A549 (cell line): Measurements from ENCODE around the gene GRIK4. TPM values are rescaled to one million over a fixed set of nuclear protein-coding genes. Genes with fewer than 3 reads are reported as not detected.
"Not testable (repeated sequence)": the region's sequence is repeated elsewhere in the genome, so short reads cannot be mapped to it uniquely, and the experiment has no call there.

ENCODE experiments used
- ATAC-seq, 2 experiments: fragments of 200-7000 bp in 1 of 2; fragments of >200 bp in 1 of 2; cut with Nextera tagmentation in 1 of 2; cut with Tn5 transposase in 1 of 2; 3 replicates each; pipeline versions ENCODE4 v1.8.0 to v1.9.1; 2018 to 2020; ENCODE audit warnings: mild to moderate bottlenecking in 1 of 2, moderate library complexity in 1 of 2
- CTCF ChIA-PET: fragments of 300-600 bp; sonication (Branson Sonifier 250); formaldehyde crosslinking; extraction: SDS; loops from one replicate; lab custom pipeline; 2021; ENCODE audit warnings: antibody characterized with exemption, inconsistent platforms; lab: Yijun Ruan, JAX
- POLR2A ChIA-PET: fragments of 350-600 bp; formaldehyde crosslinking; extraction: SDS; loops from one replicate; lab custom pipeline; 2021; ENCODE audit warnings: antibody characterized with exemption, inconsistent platforms; lab: Yijun Ruan, JAX
- DNase-seq, 2 experiments: peaks; one replicate each; pipeline versions ENCODE4 v3.0.0 to v3.0.0-alpha.2; 2011 to 2016; ENCODE audit warnings: low read depth in 1 of 2, low spot score in 1 of 2
- FAIRE-seq: peaks from 2 replicates; lab custom pipeline; 2011; peaks lifted over from hg19 to GRCh38; lab: Jason Lieb, UNC
- H3K27ac ChIP-seq, 2 experiments: fragments of >200 bp; sonication (Bioruptor Twin); formaldehyde crosslinking; 3 replicates each; pipeline ENCODE4 v1.5.1; 2016 to 2017
- H3K4me1 ChIP-seq: fragments of >200 bp; sonication (Bioruptor Twin); formaldehyde crosslinking; 3 replicates; pipeline ENCODE4 v1.6.1; 2016
- H3K4me2 ChIP-seq: fragments of >200 bp; sonication (Bioruptor Twin); formaldehyde crosslinking; 3 replicates; pipeline ENCODE4 v1.6.1; 2016
- H3K4me3 ChIP-seq: fragments of >200 bp; sonication (Bioruptor Twin); formaldehyde crosslinking; 3 replicates; pipeline ENCODE4 v1.5.1; 2016
- H3K9me3 ChIP-seq: fragments of >200 bp; sonication (Bioruptor Twin); formaldehyde crosslinking; 3 replicates; pipeline ENCODE4 v1.6.1; 2016
- FOSL2 ChIP-seq, 2 experiments: fragments of 450-650 bp in 1 of 2; fragments of >200 bp in 1 of 2; sonication (Bioruptor Twin) in 1 of 2; formaldehyde crosslinking; IDR thresholded peaks; 2 replicates each; pipeline versions ENCODE4 v1.5.0 to v1.6.1; 2016 to 2020; ENCODE audit warnings: mild to moderate bottlenecking in 1 of 2, moderate library complexity in 1 of 2
- HOXB5 ChIP-seq: fragments of 250-450 bp; sonication (Bioruptor Pico); IDR thresholded peaks from 2 replicates; pipeline ENCODE4 v1.5.0; 2020; ENCODE audit warnings: mild to moderate bottlenecking, moderate library complexity
- JUN ChIP-seq, 2 experiments: fragments of >200 bp; sonication (Bioruptor Twin); formaldehyde crosslinking; IDR thresholded peaks; 2 replicates in 1 of 2; 3 replicates in 1 of 2; pipeline ENCODE4 v1.6.1; 2016 to 2017
- JUNB ChIP-seq: fragments of >200 bp; sonication (Bioruptor Twin); formaldehyde crosslinking; IDR thresholded peaks from 2 replicates; pipeline ENCODE4 v1.6.1; 2016
- NPAS2 ChIP-seq: fragments of 250-450 bp; sonication (Bioruptor Pico); IDR thresholded peaks from 2 replicates; pipeline ENCODE4 v1.8.0; 2022; ENCODE audit warnings: mild to moderate bottlenecking, moderate library complexity, borderline replicate concordance
- PHF8 ChIP-seq: fragments of 200-600 bp; sonication (generic); IDR thresholded peaks from 2 replicates; pipeline ENCODE4 v1.6.1; 2016; ENCODE audit warnings: low read depth, mild to moderate bottlenecking, antibody characterized with exemption, moderate library complexity, borderline replicate concordance
- RARB ChIP-seq: fragments of 250-450 bp; sonication (Bioruptor Pico); IDR thresholded peaks from 2 replicates; pipeline ENCODE4 v1.8.0; 2021; ENCODE audit warnings: mild to moderate bottlenecking, moderate library complexity
- RFX5 ChIP-seq: fragments of 450-650 bp; IDR thresholded peaks from 2 replicates; pipeline ENCODE4 v1.7.1; 2014; ENCODE audit warnings: antibody characterized with exemption, mild to moderate bottlenecking, moderate library complexity
- TFCP2L1 ChIP-seq: fragments of 250-450 bp; sonication (Bioruptor Pico); IDR thresholded peaks from 2 replicates; pipeline ENCODE4 v1.5.0; 2021; ENCODE audit warnings: mild to moderate bottlenecking
- ZFP36 ChIP-seq: fragments of 450-650 bp; IDR thresholded peaks from 2 replicates; pipeline ENCODE4 v1.6.1; 2014; ENCODE audit warnings: borderline replicate concordance; ENCODE audit not compliant: partially characterized antibody
- WGBS: methylation state at CpG from one replicate; pipeline ENCODE4 v1.1.6; 2017; ENCODE audit errors: missing lambda C conversion rate; 5-methylcytosine and 5-hydroxymethylcytosine counted together
- polyA plus RNA-seq, 4 experiments: library from polyadenylated mRNA; depleted of rRNA in 3 of 4; stranded (reverse); fragments of >200 nt; fragmentation: RNase III in 1 of 4; extraction: RNeasy Plus Mini Kit Qiagen cat#74134 plus additional on column Dnase treatment in 1 of 4; gene quantifications; 2 replicates in 3 of 4; 3 replicates in 1 of 4; pipeline ENCODE4 v1.2.3, GENCODE V29; 2011 to 2017
- TF ChIP-seq, protein P1 (sequence below): fragments of >200 bp; sonication (Bioruptor Twin); formaldehyde crosslinking; IDR thresholded peaks from 3 replicates; pipeline ENCODE4 v1.5.1; 2016
- TF ChIP-seq, protein P2 (sequence below): fragments of >200 bp; sonication (Bioruptor Twin); formaldehyde crosslinking; IDR thresholded peaks from 3 replicates; pipeline ENCODE4 v1.6.1; 2016

The GRIK4 gene
- polyA plus RNA-seq, 2 of the 4 experiments (the other 2 are of a cell fraction): 0.01 TPM; not detected in 1

DNA sequence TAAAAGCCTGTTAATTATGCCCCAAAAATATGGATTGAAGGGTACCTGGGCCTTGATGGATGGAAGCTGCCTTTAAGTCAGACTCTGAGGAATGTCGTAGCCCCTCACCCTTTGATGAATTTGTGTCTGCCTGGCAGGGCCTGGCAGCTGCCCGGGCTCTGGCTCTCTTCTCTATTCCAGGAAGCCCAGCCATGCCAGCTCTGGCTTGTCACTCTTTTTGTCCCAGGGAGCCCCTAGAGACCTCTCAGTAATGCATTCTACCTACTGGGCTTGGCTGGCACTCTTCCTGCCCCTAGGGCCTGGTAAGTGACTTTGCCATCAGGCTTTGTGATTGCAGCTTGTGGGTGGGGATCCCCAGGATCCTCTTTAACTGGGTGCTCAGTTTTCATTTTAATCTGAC lies 103.8 kb downstream of the GRIK4 start:
- Histone ChIP-seq H3K4me1 (peaks cover 16% of the 10 kb centered on the region), H3K27ac (no peak overlapping the region), H3K9me3 (peaks cover 10% of the 10 kb centered on the region; the same call in 1 of the 3 replicates), H3K4me2 (no peak overlapping the region), H3K4me3 (no peak overlapping the region)
- FAIRE-seq (no peak), ATAC-seq (no peak), DNase-seq (no peak)
- ChIA-PET POLR2A (no interaction called here), CTCF (interaction anchor here (1.0 to 1.2 kb wide), 2 partner anchors 13 to 69 kb away, joined by 3 to 4 read pairs; no protein-coding TSS in a partner anchor)
- 78% methylated on average over 2 of the region's 2 CpGs for WGBS
- no peak for TF ChIP-seq PHF8
- TF ChIP-seq FOSL2 (IDR thresholded peaks at IDR 0.05): no peak
- no peak for TF ChIP-seq FOSL2 (CRISPR knock-in tag; IDR thresholded peaks at IDR 0.05)
- no peak for TF ChIP-seq RARB (CRISPR knock-in tag)
- TF ChIP-seq JUNB: no peak
- TF ChIP-seq JUN (IDR thresholded peaks at IDR 0.05): no peak
- no peak for TF ChIP-seq NPAS2 (CRISPR knock-in tag)
- no peak for TF ChIP-seq TFCP2L1 (CRISPR knock-in tag)

DNA sequence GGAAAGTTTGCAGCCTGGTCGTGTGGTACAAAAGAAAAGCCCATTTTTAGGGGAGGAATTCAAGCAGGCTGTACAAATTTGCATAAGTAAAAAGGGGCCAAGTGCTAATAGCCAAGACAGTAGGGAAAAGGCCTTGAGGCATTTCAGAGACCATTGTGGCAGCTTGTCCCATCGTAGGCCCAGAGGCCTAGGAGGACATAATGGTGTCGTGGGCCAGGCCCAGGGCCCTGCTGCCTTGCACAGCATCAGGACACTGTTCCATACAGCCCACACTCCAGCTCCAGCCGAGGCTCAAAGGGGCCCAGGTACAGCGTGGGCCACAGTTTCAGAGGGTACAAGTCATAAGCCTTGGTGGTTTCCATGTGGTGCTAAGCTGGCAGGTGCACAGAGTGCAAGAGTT lies 106.9 kb downstream of the GRIK4 start:
- H3K4me1 ChIP-seq: peaks cover 5% of the 10 kb centered on the region; the same call in 2 of the 3 replicates
- H3K27ac ChIP-seq: no peak overlapping the region
- no peak for ATAC-seq
- 41% methylated on average over 3 of the region's 5 CpGs for WGBS
- DNase-seq: no peak
- no peak overlapping the region for H3K4me3 ChIP-seq
- CTCF ChIA-PET: no interaction called here
- FAIRE-seq: no peak
- H3K4me2 ChIP-seq: no peak overlapping the region
- POLR2A ChIA-PET: no interaction called here
- TF ChIP-seq, protein P1, sequence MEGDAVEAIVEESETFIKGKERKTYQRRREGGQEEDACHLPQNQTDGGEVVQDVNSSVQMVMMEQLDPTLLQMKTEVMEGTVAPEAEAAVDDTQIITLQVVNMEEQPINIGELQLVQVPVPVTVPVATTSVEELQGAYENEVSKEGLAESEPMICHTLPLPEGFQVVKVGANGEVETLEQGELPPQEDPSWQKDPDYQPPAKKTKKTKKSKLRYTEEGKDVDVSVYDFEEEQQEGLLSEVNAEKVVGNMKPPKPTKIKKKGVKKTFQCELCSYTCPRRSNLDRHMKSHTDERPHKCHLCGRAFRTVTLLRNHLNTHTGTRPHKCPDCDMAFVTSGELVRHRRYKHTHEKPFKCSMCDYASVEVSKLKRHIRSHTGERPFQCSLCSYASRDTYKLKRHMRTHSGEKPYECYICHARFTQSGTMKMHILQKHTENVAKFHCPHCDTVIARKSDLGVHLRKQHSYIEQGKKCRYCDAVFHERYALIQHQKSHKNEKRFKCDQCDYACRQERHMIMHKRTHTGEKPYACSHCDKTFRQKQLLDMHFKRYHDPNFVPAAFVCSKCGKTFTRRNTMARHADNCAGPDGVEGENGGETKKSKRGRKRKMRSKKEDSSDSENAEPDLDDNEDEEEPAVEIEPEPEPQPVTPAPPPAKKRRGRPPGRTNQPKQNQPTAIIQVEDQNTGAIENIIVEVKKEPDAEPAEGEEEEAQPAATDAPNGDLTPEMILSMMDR: no peak
- TF ChIP-seq ZFP36: peak; percentile 69
- TF ChIP-seq, all 56 proteins: peak for 1
- H3K9me3 ChIP-seq: peaks cover 10% of the 10 kb centered on the region; the same call in 1 of the 3 replicates

DNA sequence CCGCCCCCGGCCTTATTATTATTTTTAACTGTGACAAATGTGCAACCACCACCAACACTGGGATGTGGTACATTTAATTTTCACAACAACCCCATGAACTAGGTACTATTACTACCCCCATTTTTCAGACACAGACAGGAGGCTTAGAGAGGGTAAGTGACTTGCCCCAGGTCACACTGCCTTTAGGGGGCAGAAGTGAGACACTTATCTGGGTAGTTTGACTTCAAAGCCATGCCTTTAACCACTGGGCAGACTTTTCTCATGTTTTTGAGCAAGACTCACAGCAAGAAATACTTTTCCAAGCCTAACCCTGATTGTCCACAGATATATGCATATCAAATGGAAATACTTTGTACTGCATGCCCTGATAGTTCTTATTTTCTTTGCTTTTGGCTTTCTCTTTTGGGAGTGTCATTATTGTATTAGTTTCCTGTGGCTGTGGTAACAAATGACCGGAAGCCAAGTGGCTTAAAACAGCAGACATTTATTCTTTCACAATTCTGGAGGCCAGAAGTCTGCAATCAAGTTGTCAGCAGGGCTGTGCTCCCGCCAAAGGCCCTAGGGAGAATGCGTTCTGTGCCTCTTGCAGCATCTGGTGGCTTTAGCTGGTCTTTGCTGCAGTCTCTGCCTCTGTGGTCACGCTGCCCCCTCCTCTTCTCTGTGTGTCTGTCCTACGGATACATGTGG lies 110.8 kb downstream of the GRIK4 start:
- POLR2A ChIA-PET: no interaction called here
- 69% methylated on average over 7 of the region's 7 CpGs for WGBS
- H3K4me3 ChIP-seq: no peak overlapping the region
- CTCF ChIA-PET: no interaction called here
- no peak overlapping the region for H3K4me2 ChIP-seq
- ATAC-seq (no peak), FAIRE-seq (no peak), DNase-seq (peak in 1 of 2 experiments; percentile 4)
- TF ChIP-seq, protein P2, sequence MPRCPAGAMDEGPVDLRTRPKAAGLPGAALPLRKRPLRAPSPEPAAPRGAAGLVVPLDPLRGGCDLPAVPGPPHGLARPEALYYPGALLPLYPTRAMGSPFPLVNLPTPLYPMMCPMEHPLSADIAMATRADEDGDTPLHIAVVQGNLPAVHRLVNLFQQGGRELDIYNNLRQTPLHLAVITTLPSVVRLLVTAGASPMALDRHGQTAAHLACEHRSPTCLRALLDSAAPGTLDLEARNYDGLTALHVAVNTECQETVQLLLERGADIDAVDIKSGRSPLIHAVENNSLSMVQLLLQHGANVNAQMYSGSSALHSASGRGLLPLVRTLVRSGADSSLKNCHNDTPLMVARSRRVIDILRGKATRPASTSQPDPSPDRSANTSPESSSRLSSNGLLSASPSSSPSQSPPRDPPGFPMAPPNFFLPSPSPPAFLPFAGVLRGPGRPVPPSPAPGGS: no peak
- no peak for TF ChIP-seq JUNB
- no peak for TF ChIP-seq HOXB5 (CRISPR knock-in tag)
- TF ChIP-seq RFX5: no peak
- no peaks in the 10 kb centered on the region for H3K4me1 ChIP-seq
- peaks cover 9% of the 10 kb centered on the region; the same call in 1 of the 3 replicates for H3K9me3 ChIP-seq
- H3K27ac ChIP-seq: no peak overlapping the region

DNA sequence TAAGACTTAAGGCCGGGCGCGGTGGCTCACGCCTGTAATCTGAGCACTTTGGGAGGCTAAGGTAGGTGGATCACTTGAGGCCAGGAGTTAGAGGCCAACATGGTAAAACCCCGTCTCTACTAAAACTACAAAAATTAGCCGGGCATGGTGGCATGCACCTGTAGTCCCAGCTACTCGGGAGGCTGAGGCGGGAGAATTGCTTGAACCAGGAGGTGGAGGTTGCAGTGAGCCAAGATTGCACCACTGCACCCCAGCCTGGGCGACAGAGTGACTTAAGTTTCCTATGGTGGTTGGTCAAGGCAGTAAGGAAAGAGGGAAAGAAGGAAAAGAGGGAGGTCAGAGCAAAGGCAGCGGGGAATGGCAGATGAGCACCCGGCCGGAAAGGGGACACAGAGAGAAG lies 113.4 kb downstream of the GRIK4 start:
- H3K4me2 ChIP-seq, H3K27ac ChIP-seq, ATAC-seq, H3K4me3 ChIP-seq, POLR2A ChIA-PET, FAIRE-seq, CTCF ChIA-PET, H3K4me1 ChIP-seq, DNase-seq, H3K9me3 ChIP-seq: not testable (repeated sequence)
- WGBS: 83% methylated on average over 12 of the region's 12 CpGs
